Measurements from ENCODE around the gene RBPJL. TPM values are rescaled to one million over a fixed set of nuclear protein-coding genes. Genes with fewer than 3 reads are reported as not detected.

RBPJL gene
- total RNA-seq, 4 donors from 2014 or later, result not detected

- no peaks in the 10 kb centered on the region for H3K36me3 ChIP-seq
- intact Hi-C loops (cut with DNase I; ENCODE audit: low total_unique reads) (no loop called here), in situ Hi-C loops (cut with MboI; ENCODE audit: low pct_ligation_motif_present in 1 of 4, low pct_unique_long_range_greater_than_20kb in 1 of 4, low sequenced_read_pairs in 3 of 4) (no loop called here)
- no peaks in the 10 kb centered on the region for H3K27me3 ChIP-seq
- peak; percentile 72 for DNase-seq
- no peaks in the 10 kb centered on the region for H3K9me3 ChIP-seq
- peaks cover 55 to 95% (median 90%) of the 10 kb centered on the region in 4 donors for H3K4me1 ChIP-seq
- H3K4me3 ChIP-seq, result peak overlapping the region in 3 of 4 donors; percentile 3 to 73 (median 58)
- peak overlapping the region; percentile 92 to 96 (median 94) for H3K27ac ChIP-seq
- TF ChIP-seq POLR2AphosphoS5 (IDR thresholded peaks at IDR 0.05) (peak in 2 of 3 donors; percentile 42 to 49), POLR2A (IDR thresholded peaks at IDR 0.05) (no peak)
- WGBS, 2 donors (ENCODE audit: low coverage in 1 of 2), result 20 to 45% methylated on average over 2 to 6 of the region's 6 CpGs
Measured at GRCh38 chr20:45342855-45343531, 36.4 kb downstream of the RBPJL start.

- H3K27ac ChIP-seq, result peak overlapping the region; percentile 92 to 96 (median 94)
- peak; percentile 76 for DNase-seq
- no peaks in the 10 kb centered on the region for H3K36me3 ChIP-seq
- in situ Hi-C loops (cut with MboI; ENCODE audit: low pct_ligation_motif_present in 1 of 4, low pct_unique_long_range_greater_than_20kb in 1 of 4, low sequenced_read_pairs in 3 of 4), result no loop called here
- WGBS, 2 donors (ENCODE audit: low coverage in 1 of 2), result 48% methylated on average over 6 of the region's 6 CpGs; no CpG with 5 or more reads in 1 of the 2 donors
- no peaks in the 10 kb centered on the region for H3K27me3 ChIP-seq
- H3K4me3 ChIP-seq, result peak overlapping the region in 3 of 4 donors; percentile 3 to 73 (median 58)
- intact Hi-C loops (cut with DNase I; ENCODE audit: low total_unique reads), result no loop called here
- no peaks in the 10 kb centered on the region for H3K9me3 ChIP-seq
- peaks cover 48 to 92% (median 85%) of the 10 kb centered on the region in 4 donors for H3K4me1 ChIP-seq
- no peak for TF ChIP-seq POLR2A (IDR thresholded peaks at IDR 0.05)
- peak in 2 of 3 donors; percentile 16 to 61 for TF ChIP-seq POLR2AphosphoS5 (IDR thresholded peaks at IDR 0.05)
Measured at GRCh38 chr20:45343532-45344167, 37.0 kb downstream of the RBPJL start.

DNA sequence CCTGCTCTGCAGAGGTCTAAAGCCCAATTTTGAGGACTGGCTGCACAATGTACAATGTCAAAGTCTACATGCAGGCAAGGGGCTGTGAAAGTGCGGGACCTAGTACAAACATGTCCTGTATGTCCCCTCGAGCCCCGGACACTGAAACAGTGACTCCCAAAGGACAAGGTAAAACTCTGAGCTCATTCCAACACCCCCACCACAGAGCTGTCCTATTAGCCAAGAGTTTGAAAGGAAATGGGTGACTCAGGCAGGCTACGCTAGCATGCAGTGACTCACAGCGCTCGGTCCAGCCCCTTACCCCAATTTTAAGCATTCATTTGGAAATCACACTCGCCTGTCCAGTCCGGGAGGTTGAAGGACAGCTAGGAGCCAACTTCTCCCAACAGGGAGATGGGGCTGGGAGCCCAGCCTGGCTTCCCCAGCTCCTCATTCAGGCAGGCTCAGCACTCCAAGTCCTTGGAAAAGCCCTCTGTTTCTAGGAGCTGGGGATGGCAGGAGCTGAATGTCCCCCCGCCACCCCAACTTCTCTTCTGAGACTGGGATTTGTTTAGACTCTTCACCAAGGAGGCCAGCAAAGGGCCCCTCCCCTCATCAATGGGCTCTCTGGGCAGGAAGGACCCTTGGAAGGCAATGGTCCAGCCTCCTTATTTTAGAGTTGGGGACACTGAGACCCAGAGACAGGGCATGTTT lies 37.7 kb downstream of the RBPJL start:
- no peaks in the 10 kb centered on the region for H3K27me3 ChIP-seq
- peaks cover 42 to 87% (median 79%) of the 10 kb centered on the region in 4 donors for H3K4me1 ChIP-seq
- whole genome bisulfite sequencing, 2 donors (ENCODE audit: low coverage in 1 of 2), result 25% methylated on average over 9 of the region's 9 CpGs; no CpG with 5 or more reads in 1 of the 2 donors
- peak overlapping the region; percentile 92 to 96 (median 94) for H3K27ac ChIP-seq
- H3K36me3 ChIP-seq, result no peaks in the 10 kb centered on the region
- H3K9me3 ChIP-seq, result no peaks in the 10 kb centered on the region
- intact Hi-C loops (cut with DNase I; ENCODE audit: low total_unique reads), result no loop called here
- DNase-seq, result peak; percentile 64
- TF ChIP-seq EP300 (IDR thresholded peaks at IDR 0.05; ENCODE audit: low read depth), result no peak
- peak; percentile 43 for TF ChIP-seq POLR2A (IDR thresholded peaks at IDR 0.05)
- no peak for TF ChIP-seq CTCF (IDR thresholded peaks at IDR 0.05)
- TF ChIP-seq POLR2AphosphoS5 (IDR thresholded peaks at IDR 0.05), result peak; percentile 60 to 79 (median 72)
- in situ Hi-C loops (cut with MboI; ENCODE audit: low pct_ligation_motif_present in 1 of 4, low pct_unique_long_range_greater_than_20kb in 1 of 4, low sequenced_read_pairs in 3 of 4), result no loop called here
- peak overlapping the region; percentile 3 to 73 (median 34) for H3K4me3 ChIP-seq

- DNase-seq, result peak; percentile 78
- Histone ChIP-seq H3K9me3 (no peaks in the 10 kb centered on the region), H3K4me1 (peaks cover 32 to 77% (median 69%) of the 10 kb centered on the region in 4 donors), H3K36me3 (no peaks in the 10 kb centered on the region), H3K27ac (peak overlapping the region; percentile 92 to 96 (median 94)), H3K4me3 (peak overlapping the region in 3 of 4 donors; percentile 58 to 73 (median 67)), H3K27me3 (no peaks in the 10 kb centered on the region)
- peak; percentile 67 for TF ChIP-seq POLR2A (IDR thresholded peaks at IDR 0.05)
- TF ChIP-seq EP300 (IDR thresholded peaks at IDR 0.05; ENCODE audit: low read depth), result no peak
- TF ChIP-seq POLR2AphosphoS5 (IDR thresholded peaks at IDR 0.05), result peak; percentile 71 to 87 (median 81)
- no peak for TF ChIP-seq CTCF (IDR thresholded peaks at IDR 0.05)
- intact Hi-C loops (cut with DNase I; ENCODE audit: low total_unique reads) (loop anchor here (5.0 kb wide), 1 partner anchor 102 kb away; no protein-coding TSS in a partner anchor), in situ Hi-C loops (cut with MboI; ENCODE audit: low pct_ligation_motif_present in 1 of 4, low pct_unique_long_range_greater_than_20kb in 1 of 4, low sequenced_read_pairs in 3 of 4) (no loop called here)
- 40 to 61% methylated on average over 2 to 9 of the region's 9 CpGs for WGBS, 2 donors (ENCODE audit: low coverage in 1 of 2)
Measured at GRCh38 chr20:45345104-45345936, 38.7 kb downstream of the RBPJL start.
